ENCODE data around the gene CHCHD3.

Gene CHCHD3

DNA sequence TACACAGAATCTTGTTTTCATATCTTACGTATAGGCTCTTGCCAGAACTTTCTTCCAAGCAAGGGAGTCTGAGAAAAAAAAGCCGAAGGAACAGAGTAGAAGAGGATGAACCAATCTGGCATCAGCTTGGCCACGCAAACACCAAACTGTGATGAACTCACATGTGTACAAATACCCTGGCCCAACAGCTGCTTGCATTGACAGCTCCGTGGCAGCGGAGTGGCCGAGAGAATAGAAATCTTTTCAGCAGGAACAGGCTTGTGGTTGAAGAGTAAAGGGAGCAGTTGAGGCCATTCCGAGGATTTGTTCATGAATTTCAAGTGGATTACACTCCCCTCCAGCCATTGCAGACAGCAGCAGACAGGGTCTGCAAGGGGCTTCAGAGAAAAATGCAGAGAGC, 331.8 kb downstream of the CHCHD3 start:
- Histone ChIP-seq H3K4me3 (ENCODE audit: low read depth in 1 of 2, low read length in 2 of 2) (no peak overlapping the region), H3K9ac (ENCODE audit: low read length) (no peak overlapping the region), H3K4me1 (ENCODE audit: insufficient read depth, low read length) (no peaks in the 10 kb centered on the region), H3K27me3 (ENCODE audit: control insufficient read depth in 1 of 2, insufficient read depth in 2 of 2, low read length in 2 of 2) (no peaks in the 10 kb centered on the region), H3K27ac (ENCODE audit: low read depth, low read length) (no peak overlapping the region), H3K36me3 (ENCODE audit: insufficient read depth, low read length) (no peaks in the 10 kb centered on the region), H3K9me3 (ENCODE audit: low read length) (no peaks in the 10 kb centered on the region)

DNA sequence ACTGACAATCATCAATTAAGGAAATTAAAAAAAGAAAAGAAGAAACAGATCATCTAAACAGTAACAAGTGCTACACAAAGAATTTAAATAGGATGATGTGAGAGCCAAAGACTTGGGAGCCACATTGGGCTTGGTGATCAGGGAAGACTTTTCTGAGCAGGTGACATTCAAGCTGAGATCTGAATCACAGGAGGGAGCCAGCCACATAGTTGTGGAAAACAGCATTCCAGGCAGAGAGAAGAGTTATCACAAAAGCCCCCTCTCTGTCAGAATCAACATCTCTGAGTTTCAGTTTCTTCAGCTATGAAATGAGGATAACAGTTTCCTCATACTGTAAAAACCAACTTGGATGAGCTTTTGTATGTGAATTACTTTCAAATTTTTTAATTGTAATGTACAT, 336.4 kb downstream of the CHCHD3 start:
- no peaks in the 10 kb centered on the region for H3K27me3 ChIP-seq (ENCODE audit: control insufficient read depth in 1 of 2, insufficient read depth in 2 of 2, low read length in 2 of 2)
- H3K4me3 ChIP-seq (ENCODE audit: low read depth in 1 of 2, low read length in 2 of 2) = no peak overlapping the region
- H3K27ac ChIP-seq (ENCODE audit: low read depth, low read length) = no peak overlapping the region
- H3K9ac ChIP-seq (ENCODE audit: low read length) = no peak overlapping the region
- no peaks in the 10 kb centered on the region for H3K9me3 ChIP-seq (ENCODE audit: low read length)
- H3K4me1 ChIP-seq (ENCODE audit: insufficient read depth, low read length) = no peaks in the 10 kb centered on the region
- H3K36me3 ChIP-seq (ENCODE audit: insufficient read depth, low read length) = no peaks in the 10 kb centered on the region

DNA sequence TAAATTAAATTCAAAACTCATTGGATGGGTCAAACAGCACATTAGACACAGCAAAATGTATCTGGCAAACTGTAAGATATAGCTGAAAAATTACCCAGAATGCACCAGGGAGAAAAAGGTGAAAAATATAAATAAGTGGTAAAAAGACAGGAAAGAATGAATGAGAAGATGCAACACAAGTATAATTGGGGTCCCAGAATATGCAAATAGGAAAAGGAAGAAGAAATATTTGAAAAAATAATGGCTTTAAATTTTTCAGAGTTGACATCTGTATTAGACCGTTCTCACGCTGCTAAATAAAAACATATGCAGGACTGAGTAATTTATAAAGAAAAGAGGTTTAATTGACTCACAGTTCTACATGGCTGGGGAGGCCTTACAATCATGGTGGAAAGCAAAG, 337.9 kb downstream of the CHCHD3 start:
- no peaks in the 10 kb centered on the region for H3K4me1 ChIP-seq (ENCODE audit: insufficient read depth, low read length)
- no peaks in the 10 kb centered on the region for H3K9me3 ChIP-seq (ENCODE audit: low read length)
- no peaks in the 10 kb centered on the region for H3K27me3 ChIP-seq (ENCODE audit: control insufficient read depth in 1 of 2, insufficient read depth in 2 of 2, low read length in 2 of 2)
- H3K27ac ChIP-seq (ENCODE audit: low read depth, low read length) = no peak overlapping the region
- H3K4me3 ChIP-seq (ENCODE audit: low read depth in 1 of 2, low read length in 2 of 2) = no peak overlapping the region
- no peaks in the 10 kb centered on the region for H3K36me3 ChIP-seq (ENCODE audit: insufficient read depth, low read length)
- no peak overlapping the region for H3K9ac ChIP-seq (ENCODE audit: low read length)

DNA sequence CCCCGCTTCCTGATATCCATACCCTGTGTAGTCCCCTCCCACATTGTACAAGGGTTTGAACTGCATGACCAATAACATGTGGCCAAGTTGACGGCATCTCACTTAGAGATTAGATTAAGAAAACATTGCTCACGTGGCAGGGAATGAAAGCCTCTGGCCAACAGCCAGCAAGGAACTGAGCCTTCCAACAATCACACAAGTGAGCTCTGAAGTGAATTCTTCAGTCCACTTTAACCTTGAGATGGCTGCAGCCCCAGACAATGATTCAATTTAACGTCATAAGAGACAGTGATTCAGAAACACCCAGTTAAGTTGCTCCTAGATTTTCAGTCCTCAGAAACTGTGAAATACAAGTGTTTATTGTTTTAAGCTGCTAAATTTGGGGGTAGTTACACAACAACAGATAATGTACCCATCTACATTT, 339.7 kb downstream of the CHCHD3 start:
- no peak overlapping the region for H3K4me3 ChIP-seq (ENCODE audit: low read depth in 1 of 2, low read length in 2 of 2)

GRCh38 chr7:132740176-132740575, 341.7 kb downstream of the CHCHD3 start:
- Histone ChIP-seq H3K4me1 (ENCODE audit: insufficient read depth, low read length) (no peaks in the 10 kb centered on the region), H3K9ac (ENCODE audit: low read length) (no peak overlapping the region), H3K27me3 (ENCODE audit: control insufficient read depth in 1 of 2, insufficient read depth in 2 of 2, low read length in 2 of 2) (no peaks in the 10 kb centered on the region), H3K4me3 (ENCODE audit: low read depth in 1 of 2, low read length in 2 of 2) (no peak overlapping the region), H3K9me3 (ENCODE audit: low read length) (no peaks in the 10 kb centered on the region), H3K36me3 (ENCODE audit: insufficient read depth, low read length) (no peaks in the 10 kb centered on the region), H3K27ac (ENCODE audit: low read depth, low read length) (no peak overlapping the region)

More for the DNA sequence above, 339.7 kb downstream of the CHCHD3 start:
- no peaks in the 10 kb centered on the region for H3K9me3 ChIP-seq (ENCODE audit: low read length)
- no peak overlapping the region for H3K27ac ChIP-seq (ENCODE audit: low read depth, low read length)
- no peaks in the 10 kb centered on the region for H3K27me3 ChIP-seq (ENCODE audit: control insufficient read depth in 1 of 2, insufficient read depth in 2 of 2, low read length in 2 of 2)
- H3K4me1 ChIP-seq (ENCODE audit: insufficient read depth, low read length) = no peaks in the 10 kb centered on the region
- no peaks in the 10 kb centered on the region for H3K36me3 ChIP-seq (ENCODE audit: insufficient read depth, low read length)
- no peak overlapping the region for H3K9ac ChIP-seq (ENCODE audit: low read length)

DNA sequence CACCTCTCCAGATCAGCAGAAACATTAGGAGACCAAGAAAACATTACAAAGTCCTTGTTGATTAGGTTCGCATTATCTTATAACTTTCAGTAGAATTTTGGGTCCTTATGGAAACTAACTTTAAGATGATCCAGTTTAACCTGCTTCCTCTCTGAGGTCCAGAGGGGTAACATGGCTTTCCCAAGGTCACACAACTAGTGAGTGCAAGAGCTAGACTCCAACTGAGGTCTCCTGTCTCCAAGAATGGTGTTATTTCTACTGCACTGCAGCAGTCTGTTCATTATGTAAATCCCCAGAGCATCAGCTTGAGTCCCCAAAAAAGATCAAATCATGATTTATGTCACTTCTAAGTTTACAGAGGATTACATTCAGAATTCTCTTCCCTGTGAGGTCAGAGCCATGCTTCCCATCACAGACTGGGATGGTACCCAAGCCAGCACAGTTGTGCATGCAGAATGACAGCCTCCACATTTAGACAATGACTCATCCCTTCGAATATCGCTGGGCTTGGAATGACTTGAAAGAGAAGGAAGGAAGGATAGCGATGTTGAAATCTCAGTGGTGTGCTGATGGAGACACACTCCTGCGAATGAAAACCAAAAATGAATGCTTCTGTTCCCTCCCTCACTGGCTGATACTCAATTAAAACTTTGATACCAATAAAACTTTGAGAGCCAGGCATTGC, 342.5 kb downstream of the CHCHD3 start:
- H3K9ac ChIP-seq (ENCODE audit: low read length) = no peak overlapping the region
- no peaks in the 10 kb centered on the region for H3K4me1 ChIP-seq (ENCODE audit: insufficient read depth, low read length)
- no peaks in the 10 kb centered on the region for H3K9me3 ChIP-seq (ENCODE audit: low read length)
- no peaks in the 10 kb centered on the region for H3K27me3 ChIP-seq (ENCODE audit: control insufficient read depth in 1 of 2, insufficient read depth in 2 of 2, low read length in 2 of 2)
- H3K4me3 ChIP-seq (ENCODE audit: low read depth in 1 of 2, low read length in 2 of 2) = no peak overlapping the region
- no peak overlapping the region for H3K27ac ChIP-seq (ENCODE audit: low read depth, low read length)
- no peaks in the 10 kb centered on the region for H3K36me3 ChIP-seq (ENCODE audit: insufficient read depth, low read length)

DNA sequence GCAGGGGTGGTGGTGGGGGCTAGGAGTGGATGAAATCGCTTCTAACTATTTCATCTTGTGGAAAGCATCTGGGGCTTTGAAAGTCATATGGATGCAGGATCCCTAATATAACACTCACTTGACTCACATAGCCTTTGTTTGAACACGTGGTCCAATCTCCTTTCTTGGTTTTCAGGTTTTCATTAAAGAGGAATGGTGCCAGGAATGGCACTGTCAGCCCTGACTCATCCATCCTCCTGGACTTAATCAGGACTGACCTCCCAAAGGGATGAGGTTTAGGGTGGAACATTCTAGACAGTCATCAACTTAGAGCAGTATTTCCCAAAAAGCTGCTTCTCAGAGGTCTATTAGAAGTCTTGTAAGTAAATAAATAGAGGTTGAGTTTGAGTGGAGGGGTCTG, 343.6 kb downstream of the CHCHD3 start:
- Histone ChIP-seq H3K9ac (ENCODE audit: low read length) (no peak overlapping the region), H3K4me3 (ENCODE audit: low read depth in 1 of 2, low read length in 2 of 2) (no peak overlapping the region), H3K4me1 (ENCODE audit: insufficient read depth, low read length) (no peaks in the 10 kb centered on the region), H3K27ac (ENCODE audit: low read depth, low read length) (no peak overlapping the region), H3K9me3 (ENCODE audit: low read length) (no peaks in the 10 kb centered on the region), H3K36me3 (ENCODE audit: insufficient read depth, low read length) (no peaks in the 10 kb centered on the region), H3K27me3 (ENCODE audit: control insufficient read depth in 1 of 2, insufficient read depth in 2 of 2, low read length in 2 of 2) (no peaks in the 10 kb centered on the region)

- H3K9ac ChIP-seq (ENCODE audit: low read length) = no peak overlapping the region
Measured at GRCh38 chr7:132735476-132735875, 346.4 kb downstream of the CHCHD3 start.

More at GRCh38 chr7:132735476-132735875, 346.4 kb downstream of the CHCHD3 start:
- H3K9me3 ChIP-seq (ENCODE audit: low read length) = no peaks in the 10 kb centered on the region
- H3K27ac ChIP-seq (ENCODE audit: low read depth, low read length) = no peak overlapping the region
- no peaks in the 10 kb centered on the region for H3K4me1 ChIP-seq (ENCODE audit: insufficient read depth, low read length)
- H3K36me3 ChIP-seq (ENCODE audit: insufficient read depth, low read length) = no peaks in the 10 kb centered on the region
- H3K4me3 ChIP-seq (ENCODE audit: low read depth in 1 of 2, low read length in 2 of 2) = no peak overlapping the region
- no peaks in the 10 kb centered on the region for H3K27me3 ChIP-seq (ENCODE audit: control insufficient read depth in 1 of 2, insufficient read depth in 2 of 2, low read length in 2 of 2)
